WTC11 (cell line): ENCODE data around the gene SDR42E2.
"Not testable (repeated sequence)": the region's sequence is repeated elsewhere in the genome, so short reads cannot be mapped to it uniquely, and the experiment has no call there.

Experiments used
- ATF6 ChIP-seq: sonication (generic); formaldehyde crosslinking; IDR thresholded peaks from 2 replicates; pipeline ENCODE4 v1.8.1; 2023; ENCODE audit warnings: mild to moderate bottlenecking, missing genetic modification reagents
- CTCF ChIP-seq: fragments of 200-600 bp; IDR thresholded peaks from 2 replicates; pipeline ENCODE4 v1.8.0; 2022; ENCODE audit warnings: antibody characterized with exemption
- E2F5 ChIP-seq: sonication (generic); formaldehyde crosslinking; IDR thresholded peaks from 2 replicates; pipeline ENCODE4 v1.8.1; 2022; ENCODE audit warnings: mild to moderate bottlenecking, moderate library complexity, missing genetic modification reagents
- NR2C2 ChIP-seq: sonication (generic); formaldehyde crosslinking; IDR thresholded peaks from 2 replicates; pipeline ENCODE4 v1.8.0; 2022; ENCODE audit warnings: mild to moderate bottlenecking, missing genetic modification reagents
- OVOL2 ChIP-seq: fragments of 250-450 bp; sonication (Bioruptor Pico); IDR thresholded peaks from 2 replicates; pipeline ENCODE4 v1.9.0; 2021; ENCODE audit warnings: mild to moderate bottlenecking, borderline replicate concordance
- ZBTB21 ChIP-seq: sonication (generic); formaldehyde crosslinking; IDR thresholded peaks from 2 replicates; pipeline ENCODE4 v1.8.1; 2023; ENCODE audit warnings: mild to moderate bottlenecking, missing genetic modification reagents, borderline replicate concordance
- ZNF219 ChIP-seq: sonication (generic); formaldehyde crosslinking; IDR thresholded peaks from 2 replicates; pipeline ENCODE4 v1.8.0; 2023; ENCODE audit warnings: missing genetic modification reagents, mild to moderate bottlenecking, borderline replicate concordance
- TF ChIP-seq, protein P1 (sequence below): sonication (generic); formaldehyde crosslinking; IDR thresholded peaks from 2 replicates; pipeline ENCODE4 v1.8.0; 2022; ENCODE audit warnings: mild to moderate bottlenecking, missing genetic modification reagents
- TF ChIP-seq, protein P2 (sequence below): fragments of 250-450 bp; sonication (Bioruptor Pico); IDR thresholded peaks from 2 replicates; pipeline ENCODE4 v1.9.0; 2021; ENCODE audit warnings: mild to moderate bottlenecking

GRCh38 chr16:22128537-22128936 is 33.8 kb upstream of the SDR42E2 start:
- TF ChIP-seq ATF6; CTCF; NR2C2 (CRISPR knock-in tag); E2F5; ZNF219 (CRISPR knock-in tag); OVOL2 (CRISPR knock-in tag); ZBTB21: not testable (repeated sequence)
- TF ChIP-seq, protein P1, sequence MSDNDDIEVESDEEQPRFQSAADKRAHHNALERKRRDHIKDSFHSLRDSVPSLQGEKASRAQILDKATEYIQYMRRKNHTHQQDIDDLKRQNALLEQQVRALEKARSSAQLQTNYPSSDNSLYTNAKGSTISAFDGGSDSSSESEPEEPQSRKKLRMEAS (CRISPR knock-in tag): not testable (repeated sequence)
- TF ChIP-seq, protein P2, sequence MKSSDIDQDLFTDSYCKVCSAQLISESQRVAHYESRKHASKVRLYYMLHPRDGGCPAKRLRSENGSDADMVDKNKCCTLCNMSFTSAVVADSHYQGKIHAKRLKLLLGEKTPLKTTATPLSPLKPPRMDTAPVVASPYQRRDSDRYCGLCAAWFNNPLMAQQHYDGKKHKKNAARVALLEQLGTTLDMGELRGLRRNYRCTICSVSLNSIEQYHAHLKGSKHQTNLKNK (CRISPR knock-in tag): not testable (repeated sequence)
